LNCaP clone FGC (cell line): Measurements from ENCODE around the gene PIH1D1.

Source experiments
- DNase-seq: peaks from one replicate; pipeline ENCODE4 v3.0.0-alpha.2; 2011; ENCODE audit warnings: low read depth
- H3K4me3 ChIP-seq: 2 replicates; pipeline ENCODE4 v1.5.1; 2011; ENCODE audit warnings: mild to moderate bottlenecking, low read depth, low read length, control low read depth
- CTCF ChIP-seq: IDR thresholded peaks from 2 replicates; pipeline ENCODE4 v1.5.1; 2012; ENCODE audit warnings: mild to moderate bottlenecking; ENCODE audit not compliant: control insufficient read depth, insufficient read depth; ENCODE audit errors: extremely low read depth

The PIH1D1 gene

GRCh38 chr19:49472936-49473335, 21.3 kb upstream of the PIH1D1 start:
- H3K4me3 ChIP-seq = no peak overlapping the region
- no peak for DNase-seq
- TF ChIP-seq CTCF = no peak

GRCh38 chr19:49470615-49470978, 19.0 kb upstream of the PIH1D1 start:
- no peak for DNase-seq
- no peak overlapping the region for H3K4me3 ChIP-seq
- no peak for TF ChIP-seq CTCF

- H3K4me3 ChIP-seq = no peak overlapping the region
- 0 out of 2 replicates have a peak, but pooled peaks have one; percentile 6 for TF ChIP-seq CTCF
- DNase-seq = no peak
Observed at GRCh38 chr19:49469828-49470614, 18.4 kb upstream of the PIH1D1 start.

- H3K4me3 ChIP-seq = no peak overlapping the region
- DNase-seq = peak; percentile 50
- no peak for TF ChIP-seq CTCF
Observed at GRCh38 chr19:49468746-49469447, 17.3 kb upstream of the PIH1D1 start.

GRCh38 chr19:49468199-49468598, 16.6 kb upstream of the PIH1D1 start:
- H3K4me3 ChIP-seq = no peak overlapping the region
- no peak for DNase-seq
- no peak for TF ChIP-seq CTCF

GRCh38 chr19:49465371-49465770, 13.8 kb upstream of the PIH1D1 start:
- no peak for DNase-seq
- TF ChIP-seq CTCF = no peak
- H3K4me3 ChIP-seq = no peak overlapping the region
